ENCODE data around the gene MKNK2.
"Not testable (repeated sequence)": the region's sequence is repeated elsewhere in the genome, so short reads cannot be mapped to it uniquely, and the experiment has no call there.

Gene MKNK2

GRCh38 chr19:1990230-1991017 is 60.6 kb downstream of the MKNK2 start:
- no peak for DNase-seq

DNA sequence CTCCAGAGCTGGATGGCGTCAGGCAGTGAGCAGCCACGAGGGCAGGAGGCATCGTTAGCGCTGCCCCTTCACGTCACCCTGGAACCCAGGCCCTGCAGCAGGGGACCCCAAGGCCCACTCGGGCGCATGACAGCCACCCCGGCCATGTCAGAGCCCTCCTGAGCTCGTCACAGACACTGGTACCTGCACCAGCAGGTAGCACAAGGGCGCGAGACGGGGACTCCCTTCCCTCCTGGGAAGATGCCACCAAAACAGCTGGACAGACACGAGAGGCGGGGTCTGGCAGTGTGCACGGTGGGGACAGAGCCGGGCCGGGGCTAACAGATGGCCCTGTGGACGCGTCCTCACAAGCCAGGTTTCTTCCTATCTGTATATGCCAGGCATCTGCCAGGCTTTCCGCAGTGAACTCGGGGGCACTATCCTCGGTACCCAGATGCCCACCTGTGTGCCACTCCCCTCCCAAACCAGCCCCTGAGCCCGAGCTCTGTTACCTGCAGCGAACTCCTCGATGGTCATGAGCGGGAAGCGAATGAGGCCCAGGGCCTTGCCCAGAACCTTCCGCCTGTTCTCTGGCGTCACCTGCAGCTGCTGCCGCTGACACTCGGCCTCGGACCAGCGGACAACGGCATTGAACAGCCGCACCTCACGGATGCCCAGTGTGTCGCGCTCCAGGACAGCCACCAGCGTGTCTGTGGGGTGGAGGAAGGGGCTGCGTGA is 61.4 kb downstream of the MKNK2 start:
- DNase-seq, result no peak

GRCh38 chr19:1988464-1988863 is 62.6 kb downstream of the MKNK2 start:
- DNase-seq, result not testable (repeated sequence)

Data from SW 1271 (cell line).